Stimulated activated CD8-positive, alpha-beta memory T cell treated with anti-CD3 and anti-CD28 coated beads, Interleukin-7, amount 100 ng/mL, for 24 hours (primary cell): ENCODE results near the gene ELAC2.

Experiments used
- DNase-seq: peaks from one replicate; pipeline ENCODE4 v3.0.0-alpha.2; 2020; ENCODE audit warnings: low read depth

The ELAC2 gene

DNA sequence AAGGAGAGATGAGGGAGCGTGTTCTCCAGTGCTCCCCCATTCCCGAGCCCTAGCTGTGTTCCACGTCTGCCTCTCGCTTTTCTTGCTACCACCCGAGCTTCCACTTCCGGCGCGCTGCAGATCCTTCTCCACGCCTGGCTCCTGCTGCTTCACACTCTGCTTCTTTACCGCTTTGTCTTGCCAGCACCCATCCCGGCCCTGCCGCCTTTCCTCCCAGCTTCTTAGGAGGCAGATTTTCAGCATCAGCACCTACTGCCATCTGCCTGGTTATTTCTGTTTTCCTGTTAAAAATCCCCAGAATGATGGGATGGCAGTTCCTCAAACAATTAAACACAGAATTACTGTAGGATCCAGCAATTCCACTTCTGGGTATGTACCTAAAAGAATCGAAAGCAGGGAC is 64.7 kb downstream of the ELAC2 start:
- no peak for DNase-seq

DNA sequence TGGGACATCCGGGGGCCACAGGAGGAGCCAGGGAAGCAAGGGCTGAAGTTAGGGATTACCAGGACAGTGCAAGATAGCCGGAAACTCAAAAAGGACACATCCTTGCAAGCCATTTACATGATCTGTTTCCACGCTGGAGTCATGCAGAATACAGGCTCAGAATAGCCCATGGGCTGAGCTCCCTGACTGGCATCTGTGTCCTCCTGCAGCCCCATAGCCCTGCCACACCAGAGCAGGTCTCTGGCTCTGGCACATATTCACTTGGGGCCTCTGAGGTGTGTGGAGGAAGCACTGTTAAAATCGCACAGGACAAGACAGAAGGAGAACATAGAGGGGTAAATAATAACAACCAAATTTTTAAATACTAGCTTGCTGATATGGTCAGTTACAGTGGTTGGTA is 65.8 kb downstream of the ELAC2 start:
- no peak for DNase-seq

DNA sequence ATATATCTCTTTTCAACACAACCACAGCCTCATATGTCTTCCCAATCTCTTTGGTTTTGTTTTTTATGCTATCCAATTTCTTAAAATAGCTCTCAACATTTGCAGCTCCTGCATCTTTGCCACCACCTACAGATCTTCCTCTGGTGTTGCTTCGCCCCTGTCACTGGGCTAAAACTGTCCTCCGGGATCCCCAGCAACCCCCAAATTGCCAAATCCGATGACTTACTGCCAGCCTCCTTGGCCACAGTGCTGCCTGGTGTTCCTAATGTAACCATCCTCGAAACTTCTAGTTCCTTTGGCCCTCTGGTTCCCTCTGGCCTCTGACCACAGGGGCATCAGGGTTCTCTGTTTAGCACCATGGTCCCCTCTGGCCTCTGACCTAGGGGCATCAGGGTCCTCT is 70.8 kb downstream of the ELAC2 start:
- no peak for DNase-seq
